Sigmoid colon (tissue), 7 donors: ENCODE results near the gene BAHCC1. TPM values are rescaled to one million over a fixed set of nuclear protein-coding genes. Genes with fewer than 3 reads are reported as not detected.
A peak's percentile ranks its signal among the peaks of the same experiment; 100 is the strongest.

Experiments
- DNase-seq: peaks from one replicate; pipeline ENCODE4 v3.0.0-alpha.2; 2019
- H3K27ac ChIP-seq, 4 donors: fragments of 200-600 bp; sonication (generic); one replicate each; pipeline ENCODE4 v1.5.1; 2016 to 2019; ENCODE audit warnings: mild to moderate bottlenecking in 1 of 4
- H3K27me3 ChIP-seq, 3 donors: fragments of 200-600 bp; sonication (generic); one replicate each; pipeline ENCODE4 v1.5.1; 2019; ENCODE audit warnings: mild to moderate bottlenecking in 1 of 3
- H3K36me3 ChIP-seq, 4 donors: fragments of 200-600 bp; sonication (generic); one replicate each; pipeline ENCODE4 v1.5.1; 2016 to 2019
- H3K4me1 ChIP-seq, 4 donors: fragments of 200-600 bp; sonication (generic); one replicate each; pipeline ENCODE4 v1.5.1; 2017 to 2019
- H3K4me3 ChIP-seq, 4 donors: fragments of 200-600 bp; sonication (generic); one replicate each; pipeline ENCODE4 v1.5.1; 2017 to 2019; ENCODE audit warnings: mild to moderate bottlenecking in 2 of 4, moderate library complexity in 1 of 4
- H3K9me3 ChIP-seq, 4 donors: fragments of 200-600 bp in 3 of 4; sonication (generic) in 3 of 4; one replicate each; pipeline versions ENCODE4 v1.5.1 to v1.6.1; 2013 to 2019
- EP300 ChIP-seq, 4 donors: sonication (generic); formaldehyde crosslinking; IDR thresholded peaks; one replicate each; pipeline ENCODE4 v1.6.1; 2017; ENCODE audit warnings: antibody characterized with exemption in 4 of 4
- POLR2A ChIP-seq, 2 donors: fragments of 450-650 bp; IDR thresholded peaks; one replicate each; pipeline ENCODE4 v1.6.1; 2016; ENCODE audit warnings: antibody characterized with exemption in 2 of 2, mild to moderate bottlenecking in 2 of 2, moderate library complexity in 2 of 2
- POLR2AphosphoS5 ChIP-seq, 4 donors: sonication (generic); formaldehyde crosslinking; IDR thresholded peaks; one replicate each; pipeline ENCODE4 v1.6.1; 2017; ENCODE audit warnings: antibody characterized with exemption in 4 of 4
- WGBS, 2 donors: extraction: QIAGEN DNeasy Blood & Tissue Kit; methylation state at CpG; one replicate each; pipeline ENCODE4 v1.1.7; 2013; 5-methylcytosine and 5-hydroxymethylcytosine counted together
- intact Hi-C: fragments of 100-400 bp; cut with DNase I; formaldehyde crosslinking; loops from one replicate; pipeline ENCODE4 v1.15.1; 2023
- polyA plus RNA-seq, 3 donors: library from polyadenylated mRNA; stranded (reverse); fragments of 200-250 nt; gene quantifications; one replicate each; pipeline ENCODE4 v1.2.3, GENCODE V29; 2013
- total RNA-seq, 4 donors: library from RNA; depleted of rRNA; stranded (reverse); fragments of >200 nt; gene quantifications; one replicate each; pipeline ENCODE4 v1.1.0, GENCODE V29; 2016
- TF ChIP-seq, protein P1 (sequence below), 4 experiments: fragments of 450-650 bp in 3 of 4; fragments of 200-600 bp in 1 of 4; IDR thresholded peaks; one replicate each; pipeline ENCODE4 v1.5.1; 2016 to 2019; ENCODE audit warnings: antibody characterized with exemption in 4 of 4, mild to moderate bottlenecking in 3 of 4, moderate library complexity in 2 of 4
- donor health status: healthy with polysubstance abuse.
- donor health status: Bipolar disorder and iron deficiency.
- donor health status: healthy.

The BAHCC1 gene
- total and polyA plus RNA-seq, 7 donors = 1.8 to 18.6 (median 6.4) TPM

DNA sequence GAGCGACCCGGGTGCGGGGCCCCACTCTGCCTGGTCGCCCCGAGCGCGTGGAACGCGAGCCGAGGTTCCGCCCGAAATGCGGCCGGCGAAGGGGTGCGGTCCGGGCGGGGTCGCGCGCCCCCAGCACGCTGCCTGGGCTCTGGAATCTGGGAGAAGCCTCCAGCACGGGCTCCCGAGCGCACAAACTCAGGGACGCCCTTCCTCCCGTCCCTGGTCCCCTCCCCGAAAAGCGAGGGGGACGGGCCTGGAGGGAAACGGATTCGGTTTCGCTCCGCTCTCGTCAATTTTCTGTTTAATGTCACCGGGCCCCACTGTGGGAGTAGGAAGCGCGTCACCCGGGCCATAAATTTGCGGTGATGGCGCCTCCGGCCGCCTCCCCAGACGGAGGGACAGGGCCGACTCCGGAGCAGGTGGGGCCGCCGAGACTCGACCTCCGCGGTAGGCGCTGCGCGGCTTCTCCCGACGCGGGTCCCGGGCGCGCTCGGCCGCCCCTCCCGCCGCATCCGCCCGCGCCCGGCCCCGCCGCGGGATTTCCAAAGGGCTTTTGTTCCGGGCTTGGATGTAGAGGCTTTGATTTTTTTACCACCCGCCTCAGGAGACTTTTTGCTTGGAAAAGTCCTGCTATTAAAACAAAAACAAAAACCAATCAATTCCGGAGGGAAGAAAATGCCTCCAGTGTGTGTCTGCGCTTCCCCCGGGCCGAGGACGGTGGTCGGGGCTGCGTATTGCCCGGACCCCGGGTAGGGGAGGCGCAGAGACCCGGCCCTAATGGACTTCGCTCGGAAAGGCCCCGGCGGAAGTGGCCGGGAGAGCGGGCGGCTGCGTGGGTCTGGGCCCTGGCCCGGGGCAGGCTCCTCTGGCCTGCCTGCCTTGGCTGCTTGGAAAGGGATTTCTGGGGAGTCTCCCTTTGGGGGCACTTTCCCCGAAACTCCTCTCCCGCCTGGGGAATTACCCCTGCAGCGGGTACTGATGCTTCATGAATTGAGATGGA, 7.9 kb upstream of the BAHCC1 start:
- TF ChIP-seq POLR2A (IDR thresholded peaks at IDR 0.05) (peak in 1 of 2 donors; percentile 15), POLR2AphosphoS5 (IDR thresholded peaks at IDR 0.05) (peak; percentile 50 to 84 (median 72)), EP300 (IDR thresholded peaks at IDR 0.05) (peak in 1 of 4 donors; percentile 6)
- TF ChIP-seq, protein P1, sequence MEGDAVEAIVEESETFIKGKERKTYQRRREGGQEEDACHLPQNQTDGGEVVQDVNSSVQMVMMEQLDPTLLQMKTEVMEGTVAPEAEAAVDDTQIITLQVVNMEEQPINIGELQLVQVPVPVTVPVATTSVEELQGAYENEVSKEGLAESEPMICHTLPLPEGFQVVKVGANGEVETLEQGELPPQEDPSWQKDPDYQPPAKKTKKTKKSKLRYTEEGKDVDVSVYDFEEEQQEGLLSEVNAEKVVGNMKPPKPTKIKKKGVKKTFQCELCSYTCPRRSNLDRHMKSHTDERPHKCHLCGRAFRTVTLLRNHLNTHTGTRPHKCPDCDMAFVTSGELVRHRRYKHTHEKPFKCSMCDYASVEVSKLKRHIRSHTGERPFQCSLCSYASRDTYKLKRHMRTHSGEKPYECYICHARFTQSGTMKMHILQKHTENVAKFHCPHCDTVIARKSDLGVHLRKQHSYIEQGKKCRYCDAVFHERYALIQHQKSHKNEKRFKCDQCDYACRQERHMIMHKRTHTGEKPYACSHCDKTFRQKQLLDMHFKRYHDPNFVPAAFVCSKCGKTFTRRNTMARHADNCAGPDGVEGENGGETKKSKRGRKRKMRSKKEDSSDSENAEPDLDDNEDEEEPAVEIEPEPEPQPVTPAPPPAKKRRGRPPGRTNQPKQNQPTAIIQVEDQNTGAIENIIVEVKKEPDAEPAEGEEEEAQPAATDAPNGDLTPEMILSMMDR (IDR thresholded peaks at IDR 0.05) = no peak

DNA sequence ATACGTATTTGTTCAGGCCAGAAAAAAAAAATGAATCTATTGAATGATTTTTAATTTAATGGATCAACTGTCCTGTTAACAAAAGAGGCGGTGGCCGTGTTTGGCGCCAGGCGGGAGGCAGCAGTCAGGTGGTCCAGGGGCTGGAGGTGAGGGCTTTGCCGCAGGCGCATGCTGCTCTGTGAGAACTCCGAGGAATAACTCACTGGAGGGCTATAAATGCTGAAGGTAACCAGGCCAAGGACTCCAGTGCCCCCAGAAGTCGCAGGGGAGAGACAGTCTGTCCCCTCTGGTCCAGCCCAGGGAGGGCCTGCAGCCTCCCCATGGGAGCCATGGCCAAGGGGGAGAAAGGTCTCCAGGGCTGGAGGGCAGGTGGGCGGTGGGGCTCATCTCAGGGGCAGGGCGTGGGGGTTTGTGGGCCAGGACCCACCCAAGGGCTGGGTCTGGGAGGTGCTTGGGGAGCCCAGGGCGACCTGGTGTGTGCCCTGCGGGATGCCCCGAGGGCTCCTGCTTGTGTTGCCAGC, 7.1 kb upstream of the BAHCC1 start:
- intact Hi-C loops = no loop called here
- no peak for DNase-seq
- H3K36me3 ChIP-seq = no peaks in the 10 kb centered on the region
- peak overlapping the region; percentile 93 to 99 (median 98) for H3K27ac ChIP-seq
- TF ChIP-seq, protein P1 (IDR thresholded peaks at IDR 0.05) = no peak
- TF ChIP-seq POLR2AphosphoS5 (IDR thresholded peaks at IDR 0.05) (no peak), EP300 (IDR thresholded peaks at IDR 0.05) (no peak), POLR2A (IDR thresholded peaks at IDR 0.05) (no peak)
- no peaks in the 10 kb centered on the region for H3K27me3 ChIP-seq
- 33 to 73% methylated on average over 14 of the region's 14 CpGs for WGBS, 2 donors
- H3K4me3 ChIP-seq = peak overlapping the region in 3 of 4 donors; percentile 66 to 87 (median 80)
- no peaks in the 10 kb centered on the region for H3K9me3 ChIP-seq
- H3K4me1 ChIP-seq = peaks cover 0 to 76% (median 60%) of the 10 kb centered on the region in 4 donors

More for the DNA sequence above, 7.9 kb upstream of the BAHCC1 start:
- Histone ChIP-seq H3K9me3 (no peaks in the 10 kb centered on the region), H3K4me3 (peak overlapping the region; percentile 66 to 87 (median 75)), H3K27me3 (no peaks in the 10 kb centered on the region), H3K4me1 (peaks cover 0 to 70% (median 56%) of the 10 kb centered on the region in 4 donors), H3K36me3 (no peaks in the 10 kb centered on the region), H3K27ac (peak overlapping the region; percentile 93 to 99 (median 98))
- 1 to 8% methylated on average over 96 of the region's 96 CpGs for WGBS, 2 donors
- DNase-seq = peak; percentile 84
- intact Hi-C loops = loop anchor here (2.0 kb wide), 2 partner anchors 21 to 41 kb away; no protein-coding TSS in a partner anchor

DNA sequence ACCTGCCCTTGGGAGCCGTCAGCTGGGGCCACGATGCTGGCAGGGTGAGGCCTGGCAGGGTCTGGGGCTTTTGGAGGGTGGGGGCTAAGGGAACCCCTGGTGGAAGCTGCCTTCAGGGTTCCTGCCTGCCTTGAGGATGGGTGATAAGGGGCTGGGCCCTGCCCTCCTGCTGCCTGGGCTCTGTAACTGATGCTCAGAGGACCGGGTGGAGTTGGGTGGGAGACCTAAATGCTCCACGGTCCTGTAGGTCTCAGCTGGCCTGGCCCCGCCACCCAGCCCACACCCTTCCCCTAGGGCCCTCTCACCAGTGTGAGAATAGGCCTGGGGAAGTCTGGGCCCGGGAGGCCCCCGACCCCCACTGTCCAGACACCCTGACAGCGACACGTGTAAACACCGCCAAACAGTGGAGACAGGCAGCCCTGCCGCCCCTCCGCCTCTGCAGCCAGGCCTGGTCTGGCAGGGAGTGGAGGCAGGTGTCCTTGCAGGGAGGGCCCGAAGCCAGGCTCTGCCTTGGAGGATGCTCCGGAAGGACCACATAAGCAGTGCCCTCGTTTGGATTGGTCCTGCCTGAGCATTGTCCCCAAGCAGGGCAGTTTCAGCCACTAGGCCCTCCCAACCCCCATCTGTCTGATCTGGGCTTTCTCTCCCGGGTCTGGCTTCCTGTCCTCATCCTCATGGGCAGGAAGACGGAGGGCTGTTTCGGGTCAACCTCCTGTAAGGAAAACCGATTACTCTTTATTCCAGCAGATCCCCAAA, 6.5 kb upstream of the BAHCC1 start:
- Histone ChIP-seq H3K4me1 (peaks cover 0 to 76% (median 60%) of the 10 kb centered on the region in 4 donors), H3K4me3 (no peak overlapping the region), H3K9me3 (no peaks in the 10 kb centered on the region), H3K27ac (peak overlapping the region; percentile 93 to 99 (median 98)), H3K27me3 (no peaks in the 10 kb centered on the region), H3K36me3 (no peaks in the 10 kb centered on the region)
- 64 to 65% methylated on average over 19 of the region's 19 CpGs for whole genome bisulfite sequencing, 2 donors
- TF ChIP-seq, protein P1 (IDR thresholded peaks at IDR 0.05) = no peak
- TF ChIP-seq POLR2A (IDR thresholded peaks at IDR 0.05) (peak in 1 of 2 donors; percentile 11), POLR2AphosphoS5 (IDR thresholded peaks at IDR 0.05) (peak in 2 of 4 donors; percentile 30 to 49)
- no peak for DNase-seq
- intact Hi-C loops = no loop called here

DNA sequence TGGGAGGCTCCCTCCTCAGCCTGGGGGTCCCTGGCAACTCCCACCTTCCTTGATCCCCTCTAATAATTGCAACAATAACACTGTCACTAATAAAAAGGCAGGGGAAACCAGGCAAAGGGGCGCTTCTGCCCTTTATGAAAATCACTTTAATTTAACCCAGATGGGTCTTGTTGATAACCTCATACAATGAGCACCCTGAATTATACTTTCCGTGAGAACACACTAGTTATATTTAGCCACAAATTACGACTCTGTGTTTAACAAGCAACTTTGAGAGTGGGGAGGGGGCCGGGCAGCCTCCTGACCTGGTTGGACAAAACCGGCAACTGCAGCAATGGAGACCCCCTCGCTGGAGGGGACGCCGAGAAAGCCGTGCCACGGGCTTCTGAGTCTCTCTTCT, 5.7 kb upstream of the BAHCC1 start:
- Histone ChIP-seq H3K4me3 (no peak overlapping the region), H3K27me3 (no peaks in the 10 kb centered on the region), H3K9me3 (no peaks in the 10 kb centered on the region), H3K36me3 (no peaks in the 10 kb centered on the region), H3K27ac (peak overlapping the region; percentile 93 to 99 (median 98)), H3K4me1 (peaks cover 0 to 82% (median 66%) of the 10 kb centered on the region in 4 donors)
- no peak for DNase-seq
- intact Hi-C loops = no loop called here
- WGBS, 2 donors = 76 to 77% methylated on average over 10 of the region's 10 CpGs
- no peak for TF ChIP-seq EP300 (IDR thresholded peaks at IDR 0.05)
- TF ChIP-seq, protein P1 (IDR thresholded peaks at IDR 0.05) = no peak
- no peak for TF ChIP-seq POLR2AphosphoS5 (IDR thresholded peaks at IDR 0.05)
- TF ChIP-seq POLR2A (IDR thresholded peaks at IDR 0.05) = no peak
